ENCODE results near the gene TGFBR3L. TPM values are rescaled to one million over a fixed set of nuclear protein-coding genes. Genes with fewer than 3 reads are reported as not detected.

Gene TGFBR3L
- polyA plus RNA-seq, 1 donor (not counting 4 experiments of a cell fraction or from before 2014, with no cell fraction given): 0.28 TPM

DNA sequence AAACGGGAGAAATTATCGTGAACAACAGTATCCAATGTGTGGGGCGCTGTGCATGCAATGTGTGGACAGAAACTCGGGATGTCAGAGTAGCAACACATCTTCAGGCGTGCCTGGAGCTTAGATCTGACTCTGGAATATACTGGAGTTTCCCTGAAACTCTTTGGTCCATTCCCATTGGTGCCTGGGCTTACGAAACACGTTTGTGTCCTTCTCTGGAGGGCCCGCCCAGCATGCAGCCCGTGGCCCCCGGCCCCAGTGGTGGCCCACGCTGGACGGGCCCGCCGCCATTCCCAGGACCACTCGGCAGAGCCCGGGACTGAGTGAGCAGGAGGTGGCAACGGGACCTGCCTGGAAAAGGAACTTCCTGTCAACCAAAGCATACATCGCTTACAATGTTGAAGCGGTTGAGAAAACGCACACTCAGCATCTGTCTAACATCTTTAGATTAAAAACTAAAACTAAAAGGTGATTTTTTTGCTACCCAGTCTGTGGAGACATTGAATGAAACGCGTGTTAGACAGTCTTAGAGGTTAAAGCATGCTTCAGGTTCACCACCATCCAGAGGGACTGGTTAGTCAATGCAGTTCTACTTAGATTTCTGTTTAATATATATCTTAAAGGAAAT is 48.1 kb downstream of the TGFBR3L start:
- DNase-seq (ENCODE audit: low read depth, low spot score) (no peak), FAIRE-seq (no peak)
- no peak overlapping the region for H3K4me2 ChIP-seq (ENCODE audit: control insufficient read depth, extremely low read depth, insufficient read depth, low read depth, low read length)
- H3K27ac ChIP-seq (ENCODE audit: control insufficient read depth, insufficient read depth, low read length): no peak overlapping the region
- dilution Hi-C loops (cut with MboI; ENCODE audit: extremely low pct_ligation_motif_present, low sequenced_read_pairs): no loop called here
- no peaks in the 10 kb centered on the region for H3K79me2 ChIP-seq (ENCODE audit: control insufficient read depth, insufficient read depth, low read length)
- H4K20me1 ChIP-seq (ENCODE audit: control insufficient read depth, extremely low read depth, insufficient read depth, low read length): no peaks in the 10 kb centered on the region
- TF ChIP-seq, protein P1, sequence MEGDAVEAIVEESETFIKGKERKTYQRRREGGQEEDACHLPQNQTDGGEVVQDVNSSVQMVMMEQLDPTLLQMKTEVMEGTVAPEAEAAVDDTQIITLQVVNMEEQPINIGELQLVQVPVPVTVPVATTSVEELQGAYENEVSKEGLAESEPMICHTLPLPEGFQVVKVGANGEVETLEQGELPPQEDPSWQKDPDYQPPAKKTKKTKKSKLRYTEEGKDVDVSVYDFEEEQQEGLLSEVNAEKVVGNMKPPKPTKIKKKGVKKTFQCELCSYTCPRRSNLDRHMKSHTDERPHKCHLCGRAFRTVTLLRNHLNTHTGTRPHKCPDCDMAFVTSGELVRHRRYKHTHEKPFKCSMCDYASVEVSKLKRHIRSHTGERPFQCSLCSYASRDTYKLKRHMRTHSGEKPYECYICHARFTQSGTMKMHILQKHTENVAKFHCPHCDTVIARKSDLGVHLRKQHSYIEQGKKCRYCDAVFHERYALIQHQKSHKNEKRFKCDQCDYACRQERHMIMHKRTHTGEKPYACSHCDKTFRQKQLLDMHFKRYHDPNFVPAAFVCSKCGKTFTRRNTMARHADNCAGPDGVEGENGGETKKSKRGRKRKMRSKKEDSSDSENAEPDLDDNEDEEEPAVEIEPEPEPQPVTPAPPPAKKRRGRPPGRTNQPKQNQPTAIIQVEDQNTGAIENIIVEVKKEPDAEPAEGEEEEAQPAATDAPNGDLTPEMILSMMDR (optimal IDR thresholded peaks at IDR 0.05 in 1 of 3, IDR thresholded peaks at IDR 0.05 in 1 of 3, conservative IDR thresholded peaks at IDR 0.05 in 1 of 3; ENCODE audit: extremely low read depth in 1 of 3, insufficient read depth in 2 of 3, low read length in 3 of 3): no peak
- no peak for TF ChIP-seq EZH2 (IDR thresholded peaks at IDR 0.05; ENCODE audit: low read length)
- no peak overlapping the region for H2AFZ ChIP-seq (ENCODE audit: control insufficient read depth, low read length)
- no peaks in the 10 kb centered on the region for H3K4me1 ChIP-seq (ENCODE audit: control insufficient read depth, extremely low read depth, insufficient read depth, low read length)
- H3K36me3 ChIP-seq (ENCODE audit: control insufficient read depth in 2 of 2, extremely low read depth in 1 of 2, insufficient read depth in 2 of 2, low read length in 2 of 2): peaks cover 21 to 22% of the 10 kb centered on the region in 2 experiments
- no peak overlapping the region for H3K9ac ChIP-seq (ENCODE audit: control insufficient read depth, extremely low read depth, insufficient read depth, low read length)
- no peaks in the 10 kb centered on the region for H3K9me1 ChIP-seq (ENCODE audit: control insufficient read depth, extremely low read depth, insufficient read depth, low read length)
- no peaks in the 10 kb centered on the region for H3K27me3 ChIP-seq (ENCODE audit: control insufficient read depth, extremely low read depth, insufficient read depth, low read length)
- no peaks in the 10 kb centered on the region for H3K9me3 ChIP-seq (ENCODE audit: control insufficient read depth, low read depth, low read length)
- H3K4me3 ChIP-seq (ENCODE audit: control insufficient read depth in 2 of 3, extremely low read depth in 1 of 3, insufficient read depth in 2 of 3, low read depth in 1 of 3, low read length in 3 of 3): no peak overlapping the region

DNA sequence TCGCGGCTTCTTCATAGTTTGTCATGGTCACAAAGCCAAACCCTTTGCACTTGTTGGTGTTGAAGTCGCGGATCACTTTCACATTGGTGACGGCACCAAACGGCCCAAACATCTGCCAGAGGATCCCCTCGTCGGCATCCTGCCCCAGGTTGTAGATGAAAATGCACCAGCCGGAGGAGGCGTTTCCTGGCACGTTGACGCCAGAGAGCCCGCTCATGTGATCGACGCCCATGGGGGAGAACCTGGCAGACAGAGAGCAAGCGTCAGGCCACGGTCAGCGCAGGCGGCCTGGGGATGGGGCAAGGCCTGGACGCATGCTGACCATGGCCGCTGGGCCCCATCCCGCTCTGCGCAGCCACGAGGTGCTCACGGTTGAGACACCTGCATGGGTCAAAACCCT is 48.9 kb downstream of the TGFBR3L start:
- Histone ChIP-seq H3K9me1 (ENCODE audit: control insufficient read depth, extremely low read depth, insufficient read depth, low read length) (no peaks in the 10 kb centered on the region), H3K4me1 (ENCODE audit: control insufficient read depth, extremely low read depth, insufficient read depth, low read length) (no peaks in the 10 kb centered on the region), H2AFZ (ENCODE audit: control insufficient read depth, low read length) (no peak overlapping the region), H3K4me3 (ENCODE audit: control insufficient read depth in 2 of 3, extremely low read depth in 1 of 3, insufficient read depth in 2 of 3, low read depth in 1 of 3, low read length in 3 of 3) (no peak overlapping the region), H3K9me3 (ENCODE audit: control insufficient read depth, low read depth, low read length) (no peaks in the 10 kb centered on the region), H3K27ac (ENCODE audit: control insufficient read depth, insufficient read depth, low read length) (no peak overlapping the region), H3K27me3 (ENCODE audit: control insufficient read depth, extremely low read depth, insufficient read depth, low read length) (no peaks in the 10 kb centered on the region), H3K9ac (ENCODE audit: control insufficient read depth, extremely low read depth, insufficient read depth, low read length) (no peak overlapping the region), H3K79me2 (ENCODE audit: control insufficient read depth, insufficient read depth, low read length) (no peaks in the 10 kb centered on the region), H3K4me2 (ENCODE audit: control insufficient read depth, extremely low read depth, insufficient read depth, low read depth, low read length) (no peak overlapping the region), H3K36me3 (ENCODE audit: control insufficient read depth in 2 of 2, extremely low read depth in 1 of 2, insufficient read depth in 2 of 2, low read length in 2 of 2) (peaks cover 20 to 27% of the 10 kb centered on the region in 2 experiments), H4K20me1 (ENCODE audit: control insufficient read depth, extremely low read depth, insufficient read depth, low read length) (no peaks in the 10 kb centered on the region)
- no peak for FAIRE-seq
- dilution Hi-C loops (cut with MboI; ENCODE audit: extremely low pct_ligation_motif_present, low sequenced_read_pairs): no loop called here
- DNase-seq (ENCODE audit: low read depth, low spot score): no peak
- TF ChIP-seq, protein P1 (optimal IDR thresholded peaks at IDR 0.05 in 1 of 3, IDR thresholded peaks at IDR 0.05 in 1 of 3, conservative IDR thresholded peaks at IDR 0.05 in 1 of 3; ENCODE audit: extremely low read depth in 1 of 3, insufficient read depth in 2 of 3, low read length in 3 of 3): no peak
- no peak for TF ChIP-seq EZH2 (IDR thresholded peaks at IDR 0.05; ENCODE audit: low read length)

Measured in keratinocyte (primary cell).